ENCODE data around the gene ZNF648. TPM values are rescaled to one million over a fixed set of nuclear protein-coding genes. Genes with fewer than 3 reads are reported as not detected.

Gene ZNF648
- total and polyA plus RNA-seq, 2 donors (not counting 1 experiment from before 2014, with no cell fraction given), result not detected

- TF ChIP-seq CTCF (conservative IDR thresholded peaks at IDR 0.05 in 1 of 2, IDR thresholded peaks at IDR 0.05 in 1 of 2; ENCODE audit: low read depth in 1 of 2, low read length in 2 of 2) (no peak), EZH2 (IDR thresholded peaks at IDR 0.05; ENCODE audit: low read length, missing control alignments) (no peak)
- Histone ChIP-seq H3K9me3 (ENCODE audit: control insufficient read depth, insufficient read depth, low read depth, low read length) (no peaks in the 10 kb centered on the region), H2AFZ (ENCODE audit: low read length) (no peak overlapping the region), H3K9ac (ENCODE audit: insufficient read depth, low read length) (no peak overlapping the region), H3K4me1 (ENCODE audit: control insufficient read depth, extremely low read depth, insufficient read depth, low read length) (no peaks in the 10 kb centered on the region), H3K4me3 (replicated peaks in 1 of 4; ENCODE audit: control extremely low read depth in 1 of 4, insufficient read depth in 1 of 4, low read depth in 3 of 4, low read length in 4 of 4) (no peak overlapping the region), H4K20me1 (ENCODE audit: control insufficient read depth, extremely low read depth, insufficient read depth, low read length) (no peaks in the 10 kb centered on the region), H3K27me3 (ENCODE audit: control insufficient read depth, insufficient read depth, low read length) (no peaks in the 10 kb centered on the region), H3K4me2 (ENCODE audit: extremely low read depth, insufficient read depth, low read length) (no peak overlapping the region), H3K36me3 (ENCODE audit: control insufficient read depth, insufficient read depth, low read length) (no peaks in the 10 kb centered on the region), H3K79me2 (ENCODE audit: control insufficient read depth, insufficient read depth, low read length) (no peaks in the 10 kb centered on the region), H3K27ac (ENCODE audit: insufficient read depth, low read length) (no peak overlapping the region)
- DNase-seq (ENCODE audit: low read depth in 2 of 2), result no peak
Observed at GRCh38 chr1:182086136-182086535, 24.6 kb upstream of the ZNF648 start.

DNA sequence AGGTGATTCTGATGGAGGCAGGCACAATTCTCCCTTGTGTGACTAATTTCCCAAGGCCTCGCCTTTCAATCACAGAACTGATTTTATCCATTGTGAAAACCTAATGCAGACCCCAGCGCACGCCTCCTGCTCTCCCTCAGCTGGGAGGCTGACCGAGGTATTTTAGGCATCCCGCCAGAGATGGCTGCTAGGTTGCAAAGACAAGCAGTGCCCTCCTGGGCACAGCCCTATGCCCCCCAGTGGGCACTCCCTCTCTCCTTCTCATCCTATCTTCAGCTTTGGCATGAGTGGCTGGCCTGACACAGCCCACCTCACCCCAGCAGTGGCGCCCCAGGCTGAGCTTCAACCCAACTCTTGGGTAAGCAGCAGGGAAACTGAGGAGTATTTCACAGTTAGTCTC, 24.2 kb upstream of the ZNF648 start:
- Histone ChIP-seq H3K27ac (ENCODE audit: insufficient read depth, low read length) (no peak overlapping the region), H3K9ac (ENCODE audit: insufficient read depth, low read length) (no peak overlapping the region), H3K4me1 (ENCODE audit: control insufficient read depth, extremely low read depth, insufficient read depth, low read length) (no peaks in the 10 kb centered on the region), H3K4me2 (ENCODE audit: extremely low read depth, insufficient read depth, low read length) (no peak overlapping the region), H3K36me3 (ENCODE audit: control insufficient read depth, insufficient read depth, low read length) (no peaks in the 10 kb centered on the region), H2AFZ (ENCODE audit: low read length) (no peak overlapping the region), H3K27me3 (ENCODE audit: control insufficient read depth, insufficient read depth, low read length) (no peaks in the 10 kb centered on the region), H3K9me3 (ENCODE audit: control insufficient read depth, insufficient read depth, low read depth, low read length) (no peaks in the 10 kb centered on the region), H3K4me3 (replicated peaks in 1 of 4; ENCODE audit: control extremely low read depth in 1 of 4, insufficient read depth in 1 of 4, low read depth in 3 of 4, low read length in 4 of 4) (no peak overlapping the region), H4K20me1 (ENCODE audit: control insufficient read depth, extremely low read depth, insufficient read depth, low read length) (no peaks in the 10 kb centered on the region), H3K79me2 (ENCODE audit: control insufficient read depth, insufficient read depth, low read length) (no peaks in the 10 kb centered on the region)
- no peak for DNase-seq (ENCODE audit: low read depth in 2 of 2)
- TF ChIP-seq CTCF (conservative IDR thresholded peaks at IDR 0.05 in 1 of 2, IDR thresholded peaks at IDR 0.05 in 1 of 2; ENCODE audit: low read depth in 1 of 2, low read length in 2 of 2) (no peak), EZH2 (IDR thresholded peaks at IDR 0.05; ENCODE audit: low read length, missing control alignments) (no peak)

GRCh38 chr1:182084487-182085316, 23.2 kb upstream of the ZNF648 start:
- H3K4me3 ChIP-seq (replicated peaks in 1 of 4; ENCODE audit: control extremely low read depth in 1 of 4, insufficient read depth in 1 of 4, low read depth in 3 of 4, low read length in 4 of 4), result no peak overlapping the region
- no peaks in the 10 kb centered on the region for H3K4me1 ChIP-seq (ENCODE audit: control insufficient read depth, extremely low read depth, insufficient read depth, low read length)
- H3K36me3 ChIP-seq (ENCODE audit: control insufficient read depth, insufficient read depth, low read length), result no peaks in the 10 kb centered on the region
- H2AFZ ChIP-seq (ENCODE audit: low read length), result no peak overlapping the region
- H4K20me1 ChIP-seq (ENCODE audit: control insufficient read depth, extremely low read depth, insufficient read depth, low read length), result no peaks in the 10 kb centered on the region
- no peak overlapping the region for H3K9ac ChIP-seq (ENCODE audit: insufficient read depth, low read length)
- DNase-seq (ENCODE audit: low read depth in 2 of 2), result peak; percentile 54 to 64
- no peak overlapping the region for H3K4me2 ChIP-seq (ENCODE audit: extremely low read depth, insufficient read depth, low read length)
- H3K79me2 ChIP-seq (ENCODE audit: control insufficient read depth, insufficient read depth, low read length), result no peaks in the 10 kb centered on the region
- H3K27ac ChIP-seq (ENCODE audit: insufficient read depth, low read length), result no peak overlapping the region
- TF ChIP-seq EZH2 (IDR thresholded peaks at IDR 0.05; ENCODE audit: low read length, missing control alignments), result no peak
- peak; percentile 72 to 80 for TF ChIP-seq CTCF (conservative IDR thresholded peaks at IDR 0.05 in 1 of 2, IDR thresholded peaks at IDR 0.05 in 1 of 2; ENCODE audit: low read depth in 1 of 2, low read length in 2 of 2)
- no peaks in the 10 kb centered on the region for H3K27me3 ChIP-seq (ENCODE audit: control insufficient read depth, insufficient read depth, low read length)
- no peaks in the 10 kb centered on the region for H3K9me3 ChIP-seq (ENCODE audit: control insufficient read depth, insufficient read depth, low read depth, low read length)

Data from fibroblast of lung (primary cell).